WTC11 (cell line): ENCODE measurements around the gene TNFRSF13B. TPM values are rescaled to one million over a fixed set of nuclear protein-coding genes. Genes with fewer than 3 reads are reported as not detected.

Experiments
- ATAC-seq: fragments of 200-7000 bp; cut with Tn5 transposase; 2 replicates; pipeline ENCODE4 v1.10.0; 2021; ENCODE audit warnings: mild to moderate bottlenecking, moderate library complexity
- CTCF ChIA-PET: fragments of 300-600 bp; sonication (Branson Sonifier 250); formaldehyde crosslinking; loops from one replicate; lab custom pipeline; 2021; ENCODE audit warnings: antibody characterized with exemption; lab: Charles Lee
- POLR2A ChIA-PET: fragments of 350-600 bp; sonication (Branson Sonifier 250); formaldehyde crosslinking; loops from one replicate; lab custom pipeline; 2021; ENCODE audit warnings: antibody characterized with exemption; lab: Charles Lee
- DNase-seq: peaks from one replicate; pipeline ENCODE4 v3.0.0; 2021; ENCODE audit warnings: low spot score
- H3K27ac Mint-ChIP-seq: 2 replicates; pipeline ENCODE4 v1.8.0; 2021; ENCODE audit warnings: mixed read lengths
- H3K27me3 Mint-ChIP-seq: 2 replicates; pipeline ENCODE4 v1.8.0; 2021; ENCODE audit warnings: low read depth, mild to moderate bottlenecking, moderate library complexity, mixed read lengths
- H3K36me3 Mint-ChIP-seq: 2 replicates; pipeline ENCODE4 v1.8.0; 2021; ENCODE audit warnings: mixed read lengths
- H3K4me1 Mint-ChIP-seq: 2 replicates; pipeline ENCODE4 v1.8.0; 2022; ENCODE audit warnings: mixed read lengths
- H3K4me3 Mint-ChIP-seq: 2 replicates; pipeline ENCODE4 v1.8.0; 2021; ENCODE audit warnings: mild to moderate bottlenecking, moderate library complexity, mixed read lengths
- H3K9me3 Mint-ChIP-seq: 2 replicates; pipeline ENCODE4 v1.8.0; 2021; ENCODE audit warnings: mixed read lengths
- CREB1 ChIP-seq: sonication (generic); formaldehyde crosslinking; IDR thresholded peaks from 2 replicates; pipeline ENCODE4 v1.8.0; 2023; ENCODE audit warnings: mild to moderate bottlenecking, missing genetic modification reagents
- ESRRA ChIP-seq: sonication (generic); formaldehyde crosslinking; IDR thresholded peaks from 2 replicates; pipeline ENCODE4 v1.8.1; 2022; ENCODE audit warnings: mild to moderate bottlenecking, missing genetic modification reagents, borderline replicate concordance
- HMGA2 ChIP-seq: fragments of 250-450 bp; sonication (Bioruptor Pico); IDR thresholded peaks from 2 replicates; pipeline ENCODE4 v1.4.0; 2021; ENCODE audit warnings: mild to moderate bottlenecking, moderate library complexity
- NFE2L1 ChIP-seq: sonication (generic); formaldehyde crosslinking; IDR thresholded peaks from 2 replicates; pipeline ENCODE4 v1.8.1; 2023; ENCODE audit warnings: missing genetic modification reagents
- OVOL2 ChIP-seq: fragments of 250-450 bp; sonication (Bioruptor Pico); IDR thresholded peaks from 2 replicates; pipeline ENCODE4 v1.9.0; 2021; ENCODE audit warnings: mild to moderate bottlenecking, borderline replicate concordance
- RELA ChIP-seq: sonication (generic); formaldehyde crosslinking; IDR thresholded peaks from 2 replicates; pipeline ENCODE4 v1.8.1; 2022; ENCODE audit warnings: missing genetic modification reagents, mild to moderate bottlenecking, borderline replicate concordance
- SMAD3 ChIP-seq: sonication (generic); formaldehyde crosslinking; IDR thresholded peaks from 2 replicates; pipeline ENCODE4 v1.8.0; 2022; ENCODE audit warnings: missing genetic modification reagents, mild to moderate bottlenecking, borderline replicate concordance
- SOX15 ChIP-seq: fragments of 250-450 bp; sonication (Bioruptor Pico); IDR thresholded peaks from 2 replicates; pipeline ENCODE4 v1.9.0; 2021; ENCODE audit warnings: mild to moderate bottlenecking
- TCF7 ChIP-seq: sonication (generic); formaldehyde crosslinking; IDR thresholded peaks from 2 replicates; pipeline ENCODE4 v1.8.0; 2022; ENCODE audit warnings: mild to moderate bottlenecking, low read depth, missing genetic modification reagents, moderate library complexity
- TEAD1 ChIP-seq: sonication (generic); formaldehyde crosslinking; IDR thresholded peaks from 2 replicates; pipeline ENCODE4 v1.8.0; 2022; ENCODE audit warnings: mild to moderate bottlenecking, missing genetic modification reagents
- TP53 ChIP-seq: sonication (generic); formaldehyde crosslinking; IDR thresholded peaks from 2 replicates; pipeline ENCODE4 v1.8.1; 2023; ENCODE audit warnings: mild to moderate bottlenecking, missing genetic modification reagents
- ZBTB21 ChIP-seq: sonication (generic); formaldehyde crosslinking; IDR thresholded peaks from 2 replicates; pipeline ENCODE4 v1.8.1; 2023; ENCODE audit warnings: mild to moderate bottlenecking, missing genetic modification reagents, borderline replicate concordance
- ZNF138 ChIP-seq: sonication (generic); formaldehyde crosslinking; conservative IDR thresholded peaks from 2 replicates; pipeline ENCODE4 v1.8.1; 2022; ENCODE audit warnings: mild to moderate bottlenecking, moderate library complexity, missing genetic modification reagents
- ZNF317 ChIP-seq: sonication (generic); formaldehyde crosslinking; IDR thresholded peaks from 2 replicates; pipeline ENCODE4 v1.8.1; 2023; ENCODE audit warnings: low read depth, mild to moderate bottlenecking, moderate library complexity, missing genetic modification reagents, borderline replicate concordance
- ZNF423 ChIP-seq: fragments of 250-450 bp; sonication (Bioruptor Pico); IDR thresholded peaks from 2 replicates; pipeline ENCODE4 v2.1.2; 2022; ENCODE audit warnings: mild to moderate bottlenecking, moderate library complexity
- total RNA-seq: library from RNA; stranded (reverse); gene quantifications from 3 replicates; pipeline ENCODE4 v1.2.3, GENCODE V29; 2021
- TF ChIP-seq, protein P1 (sequence below): sonication (generic); formaldehyde crosslinking; IDR thresholded peaks from 2 replicates; pipeline ENCODE4 v1.8.1; 2023; ENCODE audit warnings: mild to moderate bottlenecking, moderate library complexity, missing genetic modification reagents
- TF ChIP-seq, protein P2 (sequence below): sonication (generic); formaldehyde crosslinking; IDR thresholded peaks from 2 replicates; pipeline ENCODE4 v1.8.0; 2023; ENCODE audit warnings: missing genetic modification reagents, mild to moderate bottlenecking, borderline replicate concordance
- TF ChIP-seq, protein P3 (sequence below): sonication (generic); formaldehyde crosslinking; conservative IDR thresholded peaks from 2 replicates; pipeline ENCODE4 v1.8.1; 2022; ENCODE audit warnings: mild to moderate bottlenecking, missing genetic modification reagents
- TF ChIP-seq, protein P4 (sequence below): sonication (generic); formaldehyde crosslinking; IDR thresholded peaks from 2 replicates; pipeline ENCODE4 v1.8.1; 2023; ENCODE audit warnings: mild to moderate bottlenecking, missing genetic modification reagents, moderate library complexity
- TF ChIP-seq, protein P5 (sequence below): sonication (generic); formaldehyde crosslinking; IDR thresholded peaks from 2 replicates; pipeline ENCODE4 v1.8.1; 2023; ENCODE audit warnings: mild to moderate bottlenecking, missing genetic modification reagents, moderate library complexity

The TNFRSF13B gene
- total RNA-seq, 1 experiment from 2014 or later, result not detected

DNA sequence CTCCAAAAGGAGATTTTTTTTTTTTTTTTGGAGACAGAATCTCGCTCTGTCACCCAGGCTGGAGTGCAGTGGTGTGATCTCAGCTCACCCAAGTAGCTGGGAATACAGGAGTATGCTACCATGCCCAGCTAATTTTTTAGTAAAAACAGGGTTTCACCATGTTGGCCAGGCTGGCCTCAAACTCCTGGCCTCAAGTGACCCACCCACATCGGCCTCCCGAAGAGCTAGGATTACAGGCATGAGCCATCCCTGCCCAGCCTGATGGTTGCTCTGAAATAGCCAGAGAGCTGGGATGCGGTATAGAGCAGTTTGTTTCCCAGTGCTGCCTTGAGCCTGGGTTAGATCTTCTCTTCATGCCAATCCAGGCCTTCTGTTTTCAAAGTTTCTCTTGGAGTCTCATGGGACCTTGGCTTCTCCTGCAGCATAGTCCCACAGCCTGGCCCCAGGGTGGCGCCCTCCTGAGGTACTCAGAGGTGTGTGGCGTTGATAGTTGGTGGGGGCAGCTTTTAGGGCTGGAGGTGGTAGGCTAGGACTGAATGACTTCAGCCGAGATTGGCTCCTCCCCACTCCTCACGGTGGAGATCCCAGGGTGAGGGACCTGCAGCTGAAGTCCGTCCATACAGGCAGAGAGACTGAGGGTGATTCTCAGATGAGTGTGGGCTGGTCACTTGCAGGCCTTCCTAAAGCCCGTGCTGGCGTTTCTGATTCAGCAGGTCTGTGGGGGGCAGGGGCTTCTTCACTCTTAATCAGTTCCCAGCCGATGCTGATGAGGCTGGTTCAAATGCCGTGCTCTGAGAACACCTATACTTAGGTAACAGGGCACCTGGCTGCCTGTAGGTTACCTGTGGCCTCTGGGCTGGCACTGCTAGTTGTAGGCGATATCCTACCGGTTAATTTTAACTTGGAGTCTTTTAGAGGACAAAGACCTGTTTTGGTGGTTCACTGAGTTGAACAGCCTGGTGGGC is 52.0 kb downstream of the TNFRSF13B start:
- Mint-ChIP-seq H3K9me3 (no peaks in the 10 kb centered on the region), H3K27me3 (no peaks in the 10 kb centered on the region), H3K4me1 (peaks cover 7% of the 10 kb centered on the region; the same call in 1 of the 2 replicates), H3K27ac (no peak overlapping the region), H3K4me3 (no peak overlapping the region), H3K36me3 (no peaks in the 10 kb centered on the region)
- no peak for TF ChIP-seq ESRRA (CRISPR knock-in tag)
- TF ChIP-seq, protein P1, sequence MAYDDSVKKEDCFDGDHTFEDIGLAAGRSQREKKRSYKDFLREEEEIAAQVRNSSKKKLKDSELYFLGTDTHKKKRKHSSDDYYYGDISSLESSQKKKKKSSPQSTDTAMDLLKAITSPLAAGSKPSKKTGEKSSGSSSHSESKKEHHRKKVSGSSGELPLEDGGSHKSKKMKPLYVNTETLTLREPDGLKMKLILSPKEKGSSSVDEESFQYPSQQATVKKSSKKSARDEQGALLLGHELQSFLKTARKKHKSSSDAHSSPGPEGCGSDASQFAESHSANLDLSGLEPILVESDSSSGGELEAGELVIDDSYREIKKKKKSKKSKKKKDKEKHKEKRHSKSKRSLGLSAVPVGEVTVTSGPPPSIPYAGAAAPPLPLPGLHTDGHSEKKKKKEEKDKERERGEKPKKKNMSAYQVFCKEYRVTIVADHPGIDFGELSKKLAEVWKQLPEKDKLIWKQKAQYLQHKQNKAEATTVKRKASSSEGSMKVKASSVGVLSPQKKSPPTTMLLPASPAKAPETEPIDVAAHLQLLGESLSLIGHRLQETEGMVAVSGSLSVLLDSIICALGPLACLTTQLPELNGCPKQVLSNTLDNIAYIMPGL (CRISPR knock-in tag), result no peak
- no peak for TF ChIP-seq CREB1
- TF ChIP-seq, protein P2, sequence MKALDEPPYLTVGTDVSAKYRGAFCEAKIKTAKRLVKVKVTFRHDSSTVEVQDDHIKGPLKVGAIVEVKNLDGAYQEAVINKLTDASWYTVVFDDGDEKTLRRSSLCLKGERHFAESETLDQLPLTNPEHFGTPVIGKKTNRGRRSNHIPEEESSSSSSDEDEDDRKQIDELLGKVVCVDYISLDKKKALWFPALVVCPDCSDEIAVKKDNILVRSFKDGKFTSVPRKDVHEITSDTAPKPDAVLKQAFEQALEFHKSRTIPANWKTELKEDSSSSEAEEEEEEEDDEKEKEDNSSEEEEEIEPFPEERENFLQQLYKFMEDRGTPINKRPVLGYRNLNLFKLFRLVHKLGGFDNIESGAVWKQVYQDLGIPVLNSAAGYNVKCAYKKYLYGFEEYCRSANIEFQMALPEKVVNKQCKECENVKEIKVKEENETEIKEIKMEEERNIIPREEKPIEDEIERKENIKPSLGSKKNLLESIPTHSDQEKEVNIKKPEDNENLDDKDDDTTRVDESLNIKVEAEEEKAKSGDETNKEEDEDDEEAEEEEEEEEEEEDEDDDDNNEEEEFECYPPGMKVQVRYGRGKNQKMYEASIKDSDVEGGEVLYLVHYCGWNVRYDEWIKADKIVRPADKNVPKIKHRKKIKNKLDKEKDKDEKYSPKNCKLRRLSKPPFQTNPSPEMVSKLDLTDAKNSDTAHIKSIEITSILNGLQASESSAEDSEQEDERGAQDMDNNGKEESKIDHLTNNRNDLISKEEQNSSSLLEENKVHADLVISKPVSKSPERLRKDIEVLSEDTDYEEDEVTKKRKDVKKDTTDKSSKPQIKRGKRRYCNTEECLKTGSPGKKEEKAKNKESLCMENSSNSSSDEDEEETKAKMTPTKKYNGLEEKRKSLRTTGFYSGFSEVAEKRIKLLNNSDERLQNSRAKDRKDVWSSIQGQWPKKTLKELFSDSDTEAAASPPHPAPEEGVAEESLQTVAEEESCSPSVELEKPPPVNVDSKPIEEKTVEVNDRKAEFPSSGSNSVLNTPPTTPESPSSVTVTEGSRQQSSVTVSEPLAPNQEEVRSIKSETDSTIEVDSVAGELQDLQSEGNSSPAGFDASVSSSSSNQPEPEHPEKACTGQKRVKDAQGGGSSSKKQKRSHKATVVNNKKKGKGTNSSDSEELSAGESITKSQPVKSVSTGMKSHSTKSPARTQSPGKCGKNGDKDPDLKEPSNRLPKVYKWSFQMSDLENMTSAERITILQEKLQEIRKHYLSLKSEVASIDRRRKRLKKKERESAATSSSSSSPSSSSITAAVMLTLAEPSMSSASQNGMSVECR (CRISPR knock-in tag), result no peak
- TF ChIP-seq, protein P3, sequence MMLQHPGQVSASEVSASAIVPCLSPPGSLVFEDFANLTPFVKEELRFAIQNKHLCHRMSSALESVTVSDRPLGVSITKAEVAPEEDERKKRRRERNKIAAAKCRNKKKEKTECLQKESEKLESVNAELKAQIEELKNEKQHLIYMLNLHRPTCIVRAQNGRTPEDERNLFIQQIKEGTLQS (CRISPR knock-in tag), result no peak
- no peak for TF ChIP-seq OVOL2 (CRISPR knock-in tag)
- POLR2A ChIA-PET, result no interaction called here
- ATAC-seq (peak; percentile 93), DNase-seq (peak; percentile 56)
- CTCF ChIA-PET, result interaction anchor here (0.5 to 1.3 kb wide), 4 partner anchors 25 to 294 kb away, joined by 3 to 7 read pairs (median 4); no protein-coding TSS in a partner anchor

DNA sequence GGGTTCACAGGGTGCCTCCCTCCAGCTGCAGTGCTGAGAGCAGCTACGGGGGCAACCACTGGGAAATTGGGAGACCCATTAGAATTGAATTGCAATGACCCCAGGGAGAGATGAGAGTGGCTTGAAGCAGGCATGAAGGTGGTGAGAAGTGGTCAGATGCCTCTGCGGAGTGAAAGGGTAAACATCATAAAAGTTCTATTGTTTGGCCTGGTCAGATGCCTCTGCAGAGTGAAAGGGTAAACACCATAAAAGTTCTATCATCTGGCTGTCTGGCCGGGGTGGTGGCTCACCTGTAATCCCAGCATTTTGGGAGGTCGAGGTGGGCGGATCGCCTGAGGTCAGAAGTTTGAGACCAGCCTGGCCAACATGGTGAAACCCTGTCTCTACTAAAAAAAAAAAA is 53.5 kb downstream of the TNFRSF13B start:
- CTCF ChIA-PET, result no interaction called here
- no peak for TF ChIP-seq ZNF317 (CRISPR knock-in tag)
- no peak for TF ChIP-seq ZBTB21 (CRISPR knock-in tag)
- Mint-ChIP-seq H3K27ac (no peak overlapping the region), H3K4me3 (no peak overlapping the region), H3K9me3 (no peaks in the 10 kb centered on the region), H3K4me1 (peaks cover 7% of the 10 kb centered on the region; the same call in 1 of the 2 replicates), H3K36me3 (no peaks in the 10 kb centered on the region), H3K27me3 (no peaks in the 10 kb centered on the region)
- DNase-seq (peak; percentile 3), ATAC-seq (no peak)
- POLR2A ChIA-PET, result no interaction called here

DNA sequence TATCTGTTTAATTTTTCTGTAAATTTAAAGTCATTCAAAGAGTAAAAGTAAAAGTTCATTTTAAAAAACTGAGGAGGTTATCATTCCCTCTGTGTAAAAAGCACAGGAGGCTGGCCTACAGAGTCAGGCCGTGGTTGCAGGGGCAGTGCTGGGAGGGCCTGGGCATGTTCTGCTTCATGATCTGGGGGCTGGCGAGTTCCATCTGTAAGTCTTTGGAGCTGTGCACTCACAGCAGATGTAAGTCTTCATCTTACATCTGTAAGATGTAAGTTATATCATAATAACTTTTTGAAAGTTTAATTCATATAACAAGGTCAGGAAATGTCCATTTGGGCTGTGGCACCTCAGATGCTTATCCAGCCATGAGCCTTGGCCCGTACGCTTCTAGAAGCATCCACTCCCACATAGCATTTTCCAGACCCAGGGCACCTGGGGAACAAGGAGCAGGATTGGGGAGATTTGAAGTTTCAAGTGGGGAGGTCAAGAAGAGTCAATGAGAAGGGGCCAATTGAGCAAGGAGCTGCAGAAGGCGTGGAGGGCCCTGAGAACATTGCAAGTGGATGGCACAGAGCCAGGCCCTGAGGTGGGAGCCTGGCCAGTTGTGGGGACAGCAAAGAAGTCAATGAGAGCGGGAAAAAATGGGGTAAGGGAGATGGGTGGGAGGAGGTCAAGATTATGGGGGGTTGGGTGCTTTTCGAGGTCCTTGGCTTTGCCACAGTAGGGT is 54.1 kb downstream of the TNFRSF13B start:
- CTCF ChIA-PET, result no interaction called here
- H3K36me3 Mint-ChIP-seq, result no peaks in the 10 kb centered on the region
- TF ChIP-seq SMAD3 (CRISPR knock-in tag), result no peak
- TF ChIP-seq RELA (CRISPR knock-in tag), result no peak
- TF ChIP-seq ZNF317 (CRISPR knock-in tag), result no peak
- TF ChIP-seq ZNF423 (CRISPR knock-in tag), result no peak
- TF ChIP-seq SOX15, result no peak
- no peak for TF ChIP-seq ZNF138
- TF ChIP-seq, protein P4, sequence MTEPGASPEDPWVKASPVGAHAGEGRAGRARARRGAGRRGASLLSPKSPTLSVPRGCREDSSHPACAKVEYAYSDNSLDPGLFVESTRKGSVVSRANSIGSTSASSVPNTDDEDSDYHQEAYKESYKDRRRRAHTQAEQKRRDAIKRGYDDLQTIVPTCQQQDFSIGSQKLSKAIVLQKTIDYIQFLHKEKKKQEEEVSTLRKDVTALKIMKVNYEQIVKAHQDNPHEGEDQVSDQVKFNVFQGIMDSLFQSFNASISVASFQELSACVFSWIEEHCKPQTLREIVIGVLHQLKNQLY (CRISPR knock-in tag), result no peak
- TF ChIP-seq HMGA2 (CRISPR knock-in tag), result no peak
- TF ChIP-seq TP53 (CRISPR knock-in tag), result no peak
- TF ChIP-seq TEAD1, result no peak
- no peak for TF ChIP-seq TCF7 (CRISPR knock-in tag)
- TF ChIP-seq, protein P5, sequence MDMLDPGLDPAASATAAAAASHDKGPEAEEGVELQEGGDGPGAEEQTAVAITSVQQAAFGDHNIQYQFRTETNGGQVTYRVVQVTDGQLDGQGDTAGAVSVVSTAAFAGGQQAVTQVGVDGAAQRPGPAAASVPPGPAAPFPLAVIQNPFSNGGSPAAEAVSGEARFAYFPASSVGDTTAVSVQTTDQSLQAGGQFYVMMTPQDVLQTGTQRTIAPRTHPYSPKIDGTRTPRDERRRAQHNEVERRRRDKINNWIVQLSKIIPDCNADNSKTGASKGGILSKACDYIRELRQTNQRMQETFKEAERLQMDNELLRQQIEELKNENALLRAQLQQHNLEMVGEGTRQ (CRISPR knock-in tag), result no peak
- no peak for TF ChIP-seq NFE2L1

More for the DNA sequence above, 54.1 kb downstream of the TNFRSF13B start:
- H3K4me1 Mint-ChIP-seq, result peaks cover 7% of the 10 kb centered on the region; the same call in 1 of the 2 replicates
- no peaks in the 10 kb centered on the region for H3K27me3 Mint-ChIP-seq
- H3K27ac Mint-ChIP-seq, result no peak overlapping the region
- no peaks in the 10 kb centered on the region for H3K9me3 Mint-ChIP-seq
- POLR2A ChIA-PET, result no interaction called here
- ATAC-seq (no peak), DNase-seq (peak; percentile 0)
- H3K4me3 Mint-ChIP-seq, result no peak overlapping the region
